Ramos (cell line): ENCODE data around the gene DCANP1.

ENCODE experiments used
- in situ Hi-C: fragments of 300-500 bp; cut with MboI; formaldehyde crosslinking; loops from one replicate; pipeline ENCODE4 v1.14.3; 2022; ENCODE audit warnings: low sequenced_read_pairs; ENCODE audit not compliant: unreplicated experiment

The DCANP1 gene

GRCh38 chr5:135481387-135481786, 34.2 kb upstream of the DCANP1 start:
- in situ Hi-C loops = no loop called here

GRCh38 chr5:135480511-135480910, 33.4 kb upstream of the DCANP1 start:
- in situ Hi-C loops = no loop called here

GRCh38 chr5:135478938-135479337, 31.8 kb upstream of the DCANP1 start:
- in situ Hi-C loops = no loop called here

GRCh38 chr5:135477613-135478066, 30.5 kb upstream of the DCANP1 start:
- in situ Hi-C loops = no loop called here

DNA sequence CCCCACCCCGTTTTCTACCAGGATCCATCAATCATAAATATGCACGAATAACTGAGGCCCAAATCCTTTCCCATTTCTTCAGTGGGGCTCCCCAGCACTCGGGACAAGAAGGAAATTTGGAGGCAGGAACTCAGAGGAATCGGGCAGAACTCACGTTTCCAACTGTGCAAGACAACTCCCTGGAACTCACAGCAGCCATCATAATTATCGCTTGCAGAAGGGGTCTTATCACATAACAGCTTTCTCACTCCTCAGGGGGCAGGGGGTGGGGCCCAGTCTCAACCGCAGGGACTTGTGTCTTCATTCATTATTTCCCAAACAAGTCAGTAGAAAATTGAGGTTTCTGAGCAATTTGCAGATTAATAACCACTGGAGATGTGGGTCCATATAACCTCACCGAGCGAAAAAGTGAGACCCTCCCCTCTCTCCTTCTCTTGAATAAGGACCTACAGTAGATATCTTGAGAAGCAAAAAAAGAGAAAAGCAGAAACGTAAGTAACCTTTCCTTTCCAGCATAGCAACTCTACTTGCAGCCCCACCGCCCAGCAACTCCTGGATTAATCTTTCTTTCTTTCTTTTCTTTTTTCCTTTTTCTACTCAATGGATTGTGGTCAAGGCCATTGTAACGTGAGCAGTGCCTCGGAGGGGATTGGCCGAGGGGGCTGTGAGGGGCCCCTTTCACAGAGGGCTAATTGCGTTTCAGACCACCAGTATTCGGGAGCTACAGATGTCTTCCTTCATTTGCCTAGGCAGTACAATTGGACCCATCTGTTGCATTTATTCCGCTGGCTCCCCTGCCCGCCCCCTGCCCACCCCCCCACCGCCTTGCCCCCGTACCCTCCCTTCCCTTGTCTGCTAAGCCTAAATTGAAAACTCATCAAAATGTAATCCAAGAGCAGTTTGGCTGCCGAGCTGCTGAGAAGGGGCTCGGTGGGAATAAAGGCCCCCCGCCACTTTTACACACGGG, 29.8 kb upstream of the DCANP1 start:
- in situ Hi-C loops = no loop called here

GRCh38 chr5:135473956-135474670, 27.0 kb upstream of the DCANP1 start:
- in situ Hi-C loops = no loop called here

GRCh38 chr5:135472141-135472540, 25.0 kb upstream of the DCANP1 start:
- in situ Hi-C loops = no loop called here

DNA sequence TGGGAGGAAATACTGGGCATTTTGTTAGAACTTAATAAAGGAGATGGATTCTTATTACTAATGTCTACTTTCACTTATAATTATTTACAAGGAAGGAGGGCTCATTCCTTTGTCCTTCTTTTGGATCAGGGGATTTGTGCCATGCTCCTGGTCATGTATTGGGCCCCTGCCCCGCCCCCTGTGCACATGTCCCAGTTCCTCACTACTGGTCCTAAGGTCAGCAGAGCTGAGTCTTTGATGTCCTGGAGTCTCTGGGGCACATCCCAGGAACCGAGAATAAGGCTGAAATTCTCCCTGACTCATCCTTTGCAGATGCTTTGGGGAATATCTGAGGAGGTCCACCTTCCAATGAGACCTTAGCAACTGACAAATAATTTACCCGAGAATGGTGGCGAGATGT, 24.6 kb upstream of the DCANP1 start:
- in situ Hi-C loops = no loop called here

- in situ Hi-C loops = no loop called here
Measured at GRCh38 chr5:135469911-135470310, 22.8 kb upstream of the DCANP1 start.

GRCh38 chr5:135468541-135468940, 21.4 kb upstream of the DCANP1 start:
- in situ Hi-C loops = no loop called here

- in situ Hi-C loops = no loop called here
Measured at GRCh38 chr5:135467871-135468485, 20.8 kb upstream of the DCANP1 start.

DNA sequence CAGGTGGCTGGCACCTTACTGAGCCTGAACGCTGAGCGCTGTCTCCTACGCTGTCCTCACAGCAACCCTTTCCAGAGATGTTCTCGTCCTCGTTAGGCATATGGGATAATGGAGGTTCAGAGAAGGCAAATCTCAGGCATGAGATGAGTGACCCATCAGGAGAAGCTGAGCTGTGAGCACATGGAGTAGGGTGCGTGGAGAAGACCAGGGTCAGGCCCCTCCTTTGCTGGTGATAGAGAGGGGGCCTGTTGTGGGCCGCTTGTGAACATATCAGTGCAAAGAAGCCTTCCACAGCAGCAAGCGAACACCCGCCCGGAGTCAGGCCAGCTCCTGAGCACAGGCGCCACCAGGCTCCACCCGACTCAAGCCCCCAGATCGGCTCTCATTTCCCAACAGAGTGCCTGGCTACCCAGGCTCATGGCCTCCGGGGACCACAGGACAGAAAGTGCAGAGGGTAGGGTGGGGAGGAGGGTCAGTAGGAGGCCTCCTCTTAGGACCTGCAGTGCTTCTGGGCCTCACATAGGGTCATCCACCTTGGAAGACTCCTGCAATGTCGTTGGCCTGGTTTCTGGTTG, 20.0 kb upstream of the DCANP1 start:
- in situ Hi-C loops = no loop called here

DNA sequence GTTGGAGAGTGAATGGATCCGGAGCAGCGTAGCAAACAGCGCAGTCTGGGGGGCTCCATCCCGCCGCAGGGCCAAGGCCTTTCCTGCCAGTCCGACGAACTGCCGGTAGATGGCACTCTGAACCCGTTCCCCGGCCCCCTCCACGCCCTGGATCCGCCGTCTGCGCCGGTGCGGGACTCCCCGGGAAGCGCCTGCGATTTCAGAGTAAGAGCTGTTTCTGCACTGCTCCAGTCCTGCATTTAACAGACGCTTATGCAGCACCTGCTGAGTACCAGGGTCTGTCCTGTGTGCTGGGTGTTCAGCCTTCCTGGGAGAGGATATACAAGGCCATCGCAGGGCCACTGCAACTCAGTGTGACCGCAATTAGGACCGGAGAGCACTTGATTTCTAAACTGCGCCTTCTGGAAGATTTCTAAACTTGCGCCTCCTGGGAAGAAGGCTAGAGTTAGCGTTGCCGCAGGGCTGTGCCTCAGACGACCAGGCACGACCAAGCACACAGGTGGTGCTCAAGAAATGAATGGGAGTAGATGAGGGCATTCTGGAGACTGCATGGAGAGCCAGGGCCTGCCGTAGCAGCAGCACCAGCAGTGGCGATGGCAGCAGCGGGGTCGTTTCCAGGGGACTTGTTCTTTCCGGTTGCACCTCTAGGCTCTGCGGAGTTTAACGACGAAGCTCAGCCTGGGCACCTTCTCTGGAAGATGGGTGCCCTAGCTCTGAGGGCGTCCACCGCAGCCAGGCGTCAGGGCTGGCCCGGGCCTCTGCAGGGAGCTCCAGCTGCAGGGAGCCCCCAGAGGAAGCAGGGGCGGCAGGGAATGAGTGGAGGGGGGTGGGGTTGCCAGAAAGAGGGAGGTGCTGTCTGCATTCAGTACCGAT, 19.3 kb upstream of the DCANP1 start:
- in situ Hi-C loops = no loop called here

- in situ Hi-C loops = no loop called here
Measured at GRCh38 chr5:135465391-135466122, 18.4 kb upstream of the DCANP1 start.

- in situ Hi-C loops = no loop called here
Measured at GRCh38 chr5:135462304-135462703, 15.2 kb upstream of the DCANP1 start.

DNA sequence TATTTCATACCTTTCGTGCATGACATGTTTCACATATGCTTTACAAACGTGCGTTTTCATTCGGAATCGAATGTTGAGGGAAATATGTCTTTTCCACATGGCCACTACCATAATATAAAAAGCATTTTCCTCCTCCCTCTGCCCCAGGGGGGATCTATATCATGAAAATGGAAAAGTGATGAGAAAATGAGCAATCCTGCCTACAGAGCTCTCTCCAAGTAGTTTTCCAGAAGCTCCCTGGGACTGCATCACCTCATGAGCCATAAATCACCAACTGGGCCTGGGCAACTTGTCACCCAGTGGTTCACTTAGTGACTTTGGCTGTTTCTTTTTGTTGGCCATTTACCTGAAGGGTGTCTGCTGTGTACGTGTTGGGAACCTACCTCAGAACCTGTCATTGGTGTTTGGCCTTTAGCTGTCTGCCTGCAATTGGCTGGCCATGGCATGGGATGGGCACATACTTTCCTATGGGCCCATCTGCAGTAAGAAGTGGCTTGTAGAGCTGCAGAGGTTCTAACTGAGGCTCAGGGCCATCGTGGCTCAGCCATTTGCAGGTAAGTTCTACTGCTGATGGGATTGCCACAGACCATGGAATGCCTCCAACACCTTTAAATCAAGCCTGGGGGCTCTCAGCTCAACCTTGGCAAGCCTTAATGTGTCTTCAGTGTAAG, 14.5 kb upstream of the DCANP1 start:
- in situ Hi-C loops = no loop called here

- in situ Hi-C loops = no loop called here
Measured at GRCh38 chr5:135460246-135461033, 13.3 kb upstream of the DCANP1 start.

DNA sequence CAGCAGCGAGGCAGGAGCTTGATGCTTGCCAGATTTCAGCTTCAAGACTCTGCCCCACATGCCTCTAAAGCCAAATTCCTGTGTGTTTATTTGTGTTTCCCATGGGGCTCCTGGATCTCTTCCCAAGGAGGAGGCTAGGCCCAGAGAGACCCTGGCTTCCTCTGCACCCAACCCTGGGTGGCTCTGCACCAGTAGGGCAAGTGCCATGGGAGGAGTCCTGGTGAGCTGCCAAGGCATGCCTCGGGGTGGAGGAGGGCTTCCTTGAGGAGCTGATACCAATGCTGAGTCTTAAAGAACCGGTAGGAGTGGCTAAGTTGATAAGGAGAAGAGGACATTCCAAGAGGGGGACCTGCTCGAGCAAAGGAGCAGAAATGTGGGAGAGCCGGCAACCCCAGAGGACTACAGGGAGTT, 11.8 kb upstream of the DCANP1 start:
- in situ Hi-C loops = loop anchor here (5.0 to 10.0 kb wide), 2 partner anchors 93 to 376 kb away; partner anchors contain the start of gene SLC25A48
